HFFc6 (cell line): ENCODE results near the gene HORMAD1. TPM values are rescaled to one million over a fixed set of nuclear protein-coding genes. Genes with fewer than 3 reads are reported as not detected.
"Not testable (repeated sequence)": the region's sequence is repeated elsewhere in the genome, so short reads cannot be mapped to it uniquely, and the experiment has no call there.

Source experiments
- DNase-seq: peaks from one replicate; pipeline ENCODE4 v3.0.0-alpha.2; 2018
- H3K27ac Mint-ChIP-seq: 2 replicates; pipeline ENCODE4 v1.8.0; 2020; ENCODE audit warnings: mild to moderate bottlenecking, mixed read lengths
- H3K27me3 Mint-ChIP-seq: 2 replicates; pipeline ENCODE4 v1.8.0; 2021; ENCODE audit warnings: mild to moderate bottlenecking, moderate library complexity, mixed read lengths; ENCODE audit not compliant: insufficient read depth
- H3K36me3 Mint-ChIP-seq: 2 replicates; pipeline ENCODE4 v1.8.0; 2021; ENCODE audit warnings: low read depth, mixed read lengths
- H3K4me1 Mint-ChIP-seq: 2 replicates; pipeline ENCODE4 v1.8.0; 2020; ENCODE audit warnings: low read depth, mixed read lengths
- H3K4me3 Mint-ChIP-seq: 2 replicates; pipeline ENCODE4 v1.8.0; 2020; ENCODE audit warnings: mild to moderate bottlenecking, moderate library complexity, mixed read lengths
- H3K9me3 Mint-ChIP-seq: 2 replicates; pipeline ENCODE4 v1.8.0; 2020; ENCODE audit warnings: mild to moderate bottlenecking, mixed read lengths
- total RNA-seq, 6 experiments: library from RNA; stranded (reverse); fragmentation: NEBNext Ultra II Directional; extraction: Animal tissue kit (Norgen Biotek cat#: 25700); gene quantifications; 2 replicates in 1 of 6; 3 replicates in 5 of 6; pipeline ENCODE4 v1.2.3, GENCODE V29; 2021
- TF ChIP-seq, protein P1 (sequence below): fragments of 200-600 bp; sonication (generic); IDR thresholded peaks from 2 replicates; pipeline ENCODE4 v1.5.0; 2021; ENCODE audit warnings: antibody characterized with exemption, mild to moderate bottlenecking

HORMAD1 gene
- total RNA-seq, 6 experiments from 2014 or later, result not detected

DNA sequence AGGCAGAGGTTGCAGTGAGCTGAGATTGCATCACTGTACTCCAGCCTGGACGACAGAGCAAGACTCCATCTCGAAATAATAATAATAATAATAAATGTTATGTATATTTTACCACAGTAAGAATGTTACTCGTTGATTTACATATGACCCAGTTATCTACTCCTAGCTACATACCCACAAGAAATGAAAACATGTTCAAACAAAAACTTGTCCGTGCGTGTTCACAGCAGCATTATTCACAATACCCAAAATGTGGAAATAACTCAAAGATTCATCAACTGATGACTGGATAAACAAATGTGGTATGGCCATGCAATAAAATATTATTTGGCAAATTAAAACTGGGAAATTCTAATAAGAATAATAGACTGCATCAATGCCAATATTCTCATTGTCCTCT lies 59.5 kb downstream of the HORMAD1 start:
- Mint-ChIP-seq H3K36me3 (peaks cover 21% of the 10 kb centered on the region), H3K27ac (no peak overlapping the region), H3K4me1 (no peaks in the 10 kb centered on the region), H3K9me3 (no peaks in the 10 kb centered on the region), H3K27me3 (peaks cover under 1% of the 10 kb centered on the region; the same call in 1 of the 2 replicates), H3K4me3 (no peak overlapping the region)
- TF ChIP-seq, protein P1, sequence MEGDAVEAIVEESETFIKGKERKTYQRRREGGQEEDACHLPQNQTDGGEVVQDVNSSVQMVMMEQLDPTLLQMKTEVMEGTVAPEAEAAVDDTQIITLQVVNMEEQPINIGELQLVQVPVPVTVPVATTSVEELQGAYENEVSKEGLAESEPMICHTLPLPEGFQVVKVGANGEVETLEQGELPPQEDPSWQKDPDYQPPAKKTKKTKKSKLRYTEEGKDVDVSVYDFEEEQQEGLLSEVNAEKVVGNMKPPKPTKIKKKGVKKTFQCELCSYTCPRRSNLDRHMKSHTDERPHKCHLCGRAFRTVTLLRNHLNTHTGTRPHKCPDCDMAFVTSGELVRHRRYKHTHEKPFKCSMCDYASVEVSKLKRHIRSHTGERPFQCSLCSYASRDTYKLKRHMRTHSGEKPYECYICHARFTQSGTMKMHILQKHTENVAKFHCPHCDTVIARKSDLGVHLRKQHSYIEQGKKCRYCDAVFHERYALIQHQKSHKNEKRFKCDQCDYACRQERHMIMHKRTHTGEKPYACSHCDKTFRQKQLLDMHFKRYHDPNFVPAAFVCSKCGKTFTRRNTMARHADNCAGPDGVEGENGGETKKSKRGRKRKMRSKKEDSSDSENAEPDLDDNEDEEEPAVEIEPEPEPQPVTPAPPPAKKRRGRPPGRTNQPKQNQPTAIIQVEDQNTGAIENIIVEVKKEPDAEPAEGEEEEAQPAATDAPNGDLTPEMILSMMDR, result no peak
- no peak for DNase-seq

DNA sequence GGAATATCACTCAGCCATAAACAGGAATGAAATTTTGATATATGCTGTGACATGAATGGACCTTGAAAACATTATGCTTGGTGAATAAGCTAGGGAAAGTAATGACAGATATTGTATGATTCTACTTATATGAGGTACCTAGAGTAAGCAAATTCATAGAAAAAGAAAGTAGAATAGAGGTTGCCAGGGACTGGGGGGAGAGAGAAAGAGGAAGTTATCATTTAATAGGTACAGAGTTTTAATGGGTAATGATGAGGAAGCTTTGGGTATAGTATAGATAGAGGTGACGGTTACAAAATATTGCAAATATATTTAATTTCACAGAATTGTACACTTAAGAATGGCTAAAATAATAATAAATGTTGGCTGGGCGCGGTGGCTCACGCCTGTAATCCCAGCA lies 60.1 kb downstream of the HORMAD1 start:
- Mint-ChIP-seq H3K9me3 (no peaks in the 10 kb centered on the region), H3K4me3 (no peak overlapping the region), H3K27ac (no peak overlapping the region), H3K4me1 (no peaks in the 10 kb centered on the region), H3K27me3 (no peaks in the 10 kb centered on the region), H3K36me3 (peaks cover 21% of the 10 kb centered on the region)
- DNase-seq, result no peak
- TF ChIP-seq, protein P1, result no peak

- not testable (repeated sequence) for H3K27ac Mint-ChIP-seq, H3K4me1 Mint-ChIP-seq, H3K4me3 Mint-ChIP-seq, H3K9me3 Mint-ChIP-seq, H3K27me3 Mint-ChIP-seq, DNase-seq
- H3K36me3 Mint-ChIP-seq, result peaks cover 21% of the 10 kb centered on the region
Observed at GRCh38 chr1:150657064-150657463, 63.6 kb downstream of the HORMAD1 start.

DNA sequence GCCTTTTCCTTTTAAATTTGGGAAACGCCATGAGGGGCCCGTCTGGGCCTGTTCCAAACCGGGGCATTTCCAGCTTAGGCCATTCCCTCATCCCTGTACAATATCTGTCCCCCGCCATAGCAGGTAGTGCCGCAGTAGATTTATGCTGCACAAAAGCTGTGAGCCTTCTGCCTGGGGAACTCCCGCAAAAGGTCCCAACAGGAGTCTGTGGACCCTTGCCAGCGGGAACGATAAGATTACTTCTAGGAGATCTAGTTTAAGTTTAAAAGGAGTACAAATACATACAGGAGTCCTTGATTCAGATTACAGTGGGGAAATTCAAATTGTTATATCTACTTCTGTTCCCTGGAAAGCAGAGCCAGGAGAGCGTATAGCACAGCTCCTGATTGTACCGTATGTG lies 66.1 kb downstream of the HORMAD1 start:
- not testable (repeated sequence) for DNase-seq, H3K27ac Mint-ChIP-seq, H3K27me3 Mint-ChIP-seq, H3K9me3 Mint-ChIP-seq, H3K4me3 Mint-ChIP-seq, H3K4me1 Mint-ChIP-seq
- H3K36me3 Mint-ChIP-seq, result peaks cover 14% of the 10 kb centered on the region

- Mint-ChIP-seq H3K27me3 (no peaks in the 10 kb centered on the region), H3K9me3 (no peaks in the 10 kb centered on the region), H3K27ac (no peak overlapping the region), H3K36me3 (peaks cover 14% of the 10 kb centered on the region), H3K4me3 (no peak overlapping the region), H3K4me1 (no peaks in the 10 kb centered on the region; the same call in 1 of the 2 replicates)
- TF ChIP-seq, protein P1, result no peak
- DNase-seq, result no peak
Observed at GRCh38 chr1:150650193-150650592, 70.5 kb downstream of the HORMAD1 start.

GRCh38 chr1:150649441-150650075 lies 71.1 kb downstream of the HORMAD1 start:
- Mint-ChIP-seq H3K4me3 (no peak overlapping the region), H3K36me3 (peaks cover 14% of the 10 kb centered on the region), H3K4me1 (no peaks in the 10 kb centered on the region; the same call in 1 of the 2 replicates), H3K27ac (no peak overlapping the region), H3K9me3 (no peaks in the 10 kb centered on the region), H3K27me3 (no peaks in the 10 kb centered on the region)
- DNase-seq, result no peak
- TF ChIP-seq, protein P1, result no peak

Other genes with a start within 250 kb of the HORMAD1 start
- 10 to 100 TPM; 17.1 to 21.5 (median 19.4) TPM for gene TARS2, start 233.5 kb downstream of the HORMAD1 start, total RNA-seq
- 10 to 100 TPM; 30.8 to 52.0 (median 46.5) TPM for gene ECM1, start 212.8 kb downstream of the HORMAD1 start, total RNA-seq
- under 1 TPM in 2 of 6 experiments, not detected in 4; 0.43 to 0.59 TPM for gene FALEC, start 205.1 kb downstream of the HORMAD1 start, total RNA-seq
- gene ADAMTSL4, start 171.5 kb downstream of the HORMAD1 start, total RNA-seq, result 10 to 100 TPM; 33.7 to 61.2 (median 38.2) TPM
- gene MCL1, start 141.3 kb downstream of the HORMAD1 start, total RNA-seq, result 100 to 1,000 TPM; 155 to 170 (median 164) TPM
- 100 to 1,000 TPM; 111 to 124 (median 119) TPM for gene ENSA, start 91.3 kb downstream of the HORMAD1 start, total RNA-seq
- gene GOLPH3L, start 23.7 kb downstream of the HORMAD1 start, total RNA-seq, result 10 to 100 TPM; 22.0 to 26.3 (median 24.6) TPM
- under 1 TPM in 5 of 6 experiments, not detected in 1; 0.14 to 0.77 (median 0.31) TPM for gene CTSS, start 44.9 kb upstream of the HORMAD1 start, total RNA-seq
- gene CTSK, start 87.4 kb upstream of the HORMAD1 start, total RNA-seq, result 100 to 1,000 TPM in 4 of 6 experiments, 10 to 100 TPM in 1, 1 to 10 TPM in 1; 8.5 to 104 (median 101) TPM
- gene ARNT, start 155.7 kb upstream of the HORMAD1 start, total RNA-seq, result 10 to 100 TPM; 21.7 to 28.0 (median 25.2) TPM
- not detected for gene CTXND2, start 166.2 kb upstream of the HORMAD1 start, total RNA-seq
- gene SETDB1, start 205.5 kb upstream of the HORMAD1 start, total RNA-seq, result 10 to 100 TPM; 21.0 to 25.7 (median 23.4) TPM